ENCODE results near the gene ST3GAL2. TPM values are rescaled to one million over a fixed set of nuclear protein-coding genes. Genes with fewer than 3 reads are reported as not detected.

The ST3GAL2 gene
- total RNA-seq, 1 experiment from 2014 or later, result 45.9 TPM

DNA sequence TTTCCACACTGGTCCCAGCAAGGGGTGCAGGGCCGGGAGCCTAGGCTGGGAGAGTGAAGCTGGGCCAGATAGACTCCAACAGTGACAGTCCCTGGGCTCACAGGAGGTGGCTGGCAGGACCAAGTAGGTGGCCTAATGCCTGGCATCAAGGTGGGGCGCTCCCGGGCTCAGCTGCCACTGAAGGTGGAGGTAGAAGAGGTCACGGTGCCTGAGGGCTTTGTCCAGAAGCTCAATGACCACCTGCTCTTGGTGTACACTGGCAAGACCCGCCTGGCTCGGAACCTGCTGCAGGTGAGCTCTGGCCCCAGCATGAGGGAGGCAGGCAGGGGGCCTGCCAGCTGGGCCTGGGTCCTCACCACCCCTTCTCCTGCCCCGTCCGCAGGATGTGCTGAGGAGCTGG lies 39.3 kb upstream of the ST3GAL2 start:
- DNase-seq, result no peak
- Histone ChIP-seq H2BK5ac (ENCODE audit: insufficient read length, low read length) (no peak overlapping the region), H3T11ph (ENCODE audit: low read length) (no peak overlapping the region), H3K56ac (ENCODE audit: insufficient read length, low read depth, low read length) (no peak overlapping the region), H2AK5ac (ENCODE audit: insufficient read length, low read length) (no peak overlapping the region), H2BK15ac (ENCODE audit: low read depth, low read length) (no peak overlapping the region), H3K4ac (ENCODE audit: low read depth, low read length) (no peak overlapping the region), H3K79me1 (ENCODE audit: insufficient read depth, low read depth, low read length, poor library complexity, severe bottlenecking) (no peaks in the 10 kb centered on the region), H3K79me2 (ENCODE audit: insufficient read depth, low read length) (no peaks in the 10 kb centered on the region), H3K9ac (ENCODE audit: extremely low read depth, insufficient read length, low read length) (no peak overlapping the region), H2BK120ac (ENCODE audit: low read depth, low read length, poor library complexity, severe bottlenecking) (no peak overlapping the region), H3K27ac (ENCODE audit: insufficient read length, low read depth, low read length) (no peak overlapping the region), H2AFZ (ENCODE audit: low read length) (no peak overlapping the region), H3K23ac (ENCODE audit: insufficient read length, low read depth, low read length) (no peak overlapping the region), H3K23me2 (ENCODE audit: insufficient read length, low read depth, low read length, poor library complexity, severe bottlenecking) (no peaks in the 10 kb centered on the region), H2BK12ac (ENCODE audit: insufficient read length, low read depth, low read length) (no peak overlapping the region), H4K20me1 (ENCODE audit: control insufficient read depth, insufficient read depth, insufficient read length) (peaks cover 3% of the 10 kb centered on the region), H3K27me3 (ENCODE audit: insufficient read depth, low read length) (no peaks in the 10 kb centered on the region), H2BK20ac (ENCODE audit: low read depth, low read length, poor library complexity, severe bottlenecking) (no peak overlapping the region), H3K4me2 (ENCODE audit: insufficient read depth, insufficient read length, low read length) (no peak overlapping the region), H4K8ac (replicated peaks; ENCODE audit: insufficient read length, low read depth, low read length) (no peak overlapping the region), H4K91ac (ENCODE audit: insufficient read length, low read depth, low read length) (no peak overlapping the region), H3K18ac (ENCODE audit: insufficient read length, low read depth, low read length) (no peak overlapping the region), H3K14ac (ENCODE audit: insufficient read depth, low read length) (peak overlapping the region; percentile 16; the same call in 1 of the 2 replicates), H3K4me1 (ENCODE audit: insufficient read depth, low read length) (no peaks in the 10 kb centered on the region; the same call in 1 of the 2 replicates), H4K5ac (ENCODE audit: insufficient read length, low read depth, low read length) (no peak overlapping the region), H3K9me3 (ENCODE audit: control insufficient read depth, low read depth, low read length) (no peaks in the 10 kb centered on the region)
- no peak overlapping the region for H3K4me3 Mint-ChIP-seq
- peaks cover 4 to 8% of the 10 kb centered on the region in 2 experiments; a peak in 3 of 4 replicates for H3K4me1 Mint-ChIP-seq
- peaks cover 0 to 19% (median 19%) of the 10 kb centered on the region in 3 experiments; a peak in 5 of 7 replicates for H3K36me3 Mint-ChIP-seq (ENCODE audit: insufficient read depth in 1 of 3, low read depth in 3 of 3)
- no peak for TF ChIP-seq CTCF (conservative IDR thresholded peaks at IDR 0.05)
- no CpG with 5 or more reads among the region's 8 CpGs for WGBS (ENCODE audit: extremely low coverage, insufficient read length, low lambda C conversion rate)
- H3K27ac Mint-ChIP-seq, result peak overlapping the region in 1 of 3 experiments; percentile 77; a peak in 1 of 7 replicates
- no peaks in the 10 kb centered on the region for H3K9me3 Mint-ChIP-seq
- no peaks in the 10 kb centered on the region for H3K27me3 Mint-ChIP-seq (ENCODE audit: low read depth)
